Aorta (tissue), 5 donors: ENCODE data around the gene CXCL17. TPM values are rescaled to one million over a fixed set of nuclear protein-coding genes. Genes with fewer than 3 reads are reported as not detected.

Experiments
- ATAC-seq: fragments of 200-7000 bp; cut with Tn5 transposase; one replicate; pipeline ENCODE4 v1.9.1; 2022; ENCODE audit warnings: moderate library complexity; ENCODE audit not compliant: low FRiP score
- DNase-seq, 2 donors: peaks; one replicate each; pipeline ENCODE4 v3.0.0-alpha.2; 2020
- H3K27ac ChIP-seq, 2 donors: one replicate each; pipeline ENCODE4 v1.5.1; 2013; ENCODE audit warnings: low read length in 2 of 2, mild to moderate bottlenecking in 2 of 2, moderate library complexity in 2 of 2, control low read depth in 1 of 2, inconsistent platforms in 1 of 2, low read depth in 1 of 2
- H3K27me3 ChIP-seq, 2 donors: one replicate each; pipeline ENCODE4 v1.6.1; 2013; ENCODE audit warnings: control low read depth in 1 of 2, low read length in 1 of 2, mild to moderate bottlenecking in 1 of 2, moderate library complexity in 1 of 2; ENCODE audit not compliant: insufficient read depth in 2 of 2, control insufficient read depth in 1 of 2
- H3K36me3 ChIP-seq, 2 donors: one replicate each; pipeline ENCODE4 v1.6.1; 2013; ENCODE audit warnings: control low read depth in 1 of 2, low read length in 1 of 2, mild to moderate bottlenecking in 1 of 2; ENCODE audit not compliant: insufficient read depth in 2 of 2, control insufficient read depth in 1 of 2
- H3K4me1 ChIP-seq, 2 donors: one replicate each; pipeline ENCODE4 v1.6.1; 2013; ENCODE audit warnings: low read length in 2 of 2, control low read depth in 1 of 2, mild to moderate bottlenecking in 1 of 2, moderate library complexity in 1 of 2; ENCODE audit not compliant: insufficient read depth in 2 of 2, control insufficient read depth in 1 of 2
- H3K4me3 ChIP-seq, 2 donors: one replicate each; pipeline ENCODE4 v1.5.1; 2013; ENCODE audit warnings: low read length in 2 of 2, control low read depth in 1 of 2, mild to moderate bottlenecking in 1 of 2
- H3K9me3 ChIP-seq: one replicate; pipeline ENCODE4 v1.6.1; 2013; ENCODE audit warnings: mild to moderate bottlenecking, low read length; ENCODE audit not compliant: control insufficient read depth
- WGBS, 2 donors: extraction: QIAGEN DNeasy Blood & Tissue Kit; methylation state at CpG; one replicate each; pipeline ENCODE4 v1.1.7; 2013; 5-methylcytosine and 5-hydroxymethylcytosine counted together
- intact Hi-C, 2 donors: fragments of 100-400 bp; cut with DNase I; formaldehyde crosslinking; loops; one replicate each; pipeline versions ENCODE4 v1.14.2 to v1.15.0; 2022
- polyA plus RNA-seq, 2 donors: library from polyadenylated mRNA; stranded (reverse); fragments of 200-250 nt; gene quantifications; one replicate each; pipeline ENCODE4 v1.2.3, GENCODE V29; 2013
- total RNA-seq, 2 donors: library from RNA; stranded (reverse); fragmentation: NEBNext Ultra II Directional; extraction: Animal tissue kit (Norgen Biotek cat#: 25700); gene quantifications; one replicate each; pipeline ENCODE4 v1.2.1, GENCODE V29; 2021
- donor health status: healthy with polysubstance abuse.
- donor health status: Bipolar disorder and iron deficiency.
- donor health status: DM: no; HTN: no; CAD: no.
- donor health status: DM: no; HTN: no; CAD: no.
- donor health status: DM: yes; HTN: yes; CAD: no.

The CXCL17 gene
- total and polyA plus RNA-seq, 4 donors: 0.08 to 0.38 TPM; not detected in 2

DNA sequence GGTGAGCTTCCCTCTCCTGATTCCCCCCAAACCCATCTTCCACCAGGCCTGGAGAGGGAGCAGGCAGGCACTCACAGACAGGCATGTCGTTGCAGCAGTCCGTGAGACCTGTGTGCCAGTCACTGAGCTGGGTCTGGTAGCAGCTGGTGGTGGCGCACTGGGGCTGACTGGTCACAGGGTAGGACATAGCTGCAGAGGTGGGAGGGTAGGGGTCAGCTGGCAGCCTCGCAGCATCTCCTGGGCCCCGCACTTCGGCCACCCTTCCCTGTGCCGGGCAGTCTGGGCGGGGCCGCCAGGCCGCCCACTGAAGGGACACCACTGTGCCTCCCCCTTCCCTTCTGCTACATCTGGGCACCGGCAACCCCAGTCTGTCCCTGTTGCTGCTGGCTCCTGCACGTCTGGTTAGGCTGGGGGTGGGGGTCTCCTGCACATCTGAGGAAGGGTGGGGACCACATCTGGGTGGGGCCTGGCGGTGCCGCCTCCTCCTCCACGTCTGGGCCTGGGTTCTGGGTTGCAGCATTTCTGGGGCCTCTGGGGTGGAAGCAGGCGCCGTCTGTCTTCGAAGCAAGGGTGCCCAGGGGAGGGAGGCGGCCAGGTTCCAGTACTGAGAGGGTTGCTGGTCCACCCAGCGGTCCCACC, 53.8 kb downstream of the CXCL17 start:
- no peaks in the 10 kb centered on the region for H3K27me3 ChIP-seq
- no peak for ATAC-seq

GRCh38 chr19:42386974-42387707, 55.6 kb downstream of the CXCL17 start:
- DNase-seq: peak in 1 of 2 donors; percentile 72
- WGBS, 2 donors: 1 to 2% methylated on average over 48 of the region's 48 CpGs
- Histone ChIP-seq H3K36me3 (no peaks in the 10 kb centered on the region), H3K27ac (no peak overlapping the region), H3K4me3 (peak overlapping the region in 1 of 2 donors; percentile 29), H3K27me3 (no peaks in the 10 kb centered on the region), H3K4me1 (no peaks in the 10 kb centered on the region), H3K9me3 (no peaks in the 10 kb centered on the region)
- intact Hi-C loops: no loop called here
- peak; percentile 60 for ATAC-seq

More for the DNA sequence above, 53.8 kb downstream of the CXCL17 start:
- WGBS, 2 donors: 74 to 77% methylated on average over 19 to 20 of the region's 20 CpGs
- Histone ChIP-seq H3K36me3 (no peaks in the 10 kb centered on the region), H3K4me1 (no peaks in the 10 kb centered on the region), H3K27ac (no peak overlapping the region), H3K4me3 (no peak overlapping the region), H3K9me3 (no peaks in the 10 kb centered on the region)
- no peak for DNase-seq
- intact Hi-C loops: no loop called here

GRCh38 chr19:42380155-42380554, 62.6 kb downstream of the CXCL17 start:
- H3K27me3 ChIP-seq: no peaks in the 10 kb centered on the region

More at GRCh38 chr19:42380155-42380554, 62.6 kb downstream of the CXCL17 start:
- no peaks in the 10 kb centered on the region for H3K9me3 ChIP-seq
- H3K36me3 ChIP-seq: no peaks in the 10 kb centered on the region
- ATAC-seq (no peak), DNase-seq (no peak)
- H3K4me3 ChIP-seq: no peak overlapping the region
- intact Hi-C loops: no loop called here
- no peak overlapping the region for H3K27ac ChIP-seq
- H3K4me1 ChIP-seq: no peaks in the 10 kb centered on the region
- WGBS, 2 donors: 62 to 72% methylated on average over 6 of the region's 6 CpGs

Other genes with a start within 250 kb of the CXCL17 start
- 10 to 100 TPM; 16.4 to 19.6 TPM for gene DEDD2, start 225.3 kb downstream of the CXCL17 start, total RNA-seq
- gene DEDD2, start 225.3 kb downstream of the CXCL17 start, polyA plus RNA-seq: 10 to 100 TPM; 19.8 to 33.8 TPM
- gene ZNF526, start 222.6 kb downstream of the CXCL17 start, total RNA-seq: 10 to 100 TPM in 1 of 2 donors, 1 to 10 TPM in 1; 8.2 to 12.3 TPM
- gene ZNF526, start 222.6 kb downstream of the CXCL17 start, polyA plus RNA-seq: 1 to 10 TPM; 2.6 to 2.8 TPM
- 10 to 100 TPM; 28.8 to 34.4 TPM for gene GSK3A, start 200.3 kb downstream of the CXCL17 start, total RNA-seq
- 10 to 100 TPM; 36.1 to 40.7 TPM for gene GSK3A, start 200.3 kb downstream of the CXCL17 start, polyA plus RNA-seq
- gene ERF, start 187.8 kb downstream of the CXCL17 start, total RNA-seq: 10 to 100 TPM; 74.9 to 99.5 TPM
- 10 to 100 TPM; 19.7 to 44.2 TPM for gene ERF, start 187.8 kb downstream of the CXCL17 start, polyA plus RNA-seq
- 100 to 1,000 TPM; 103 to 104 TPM for gene CIC, start 173.7 kb downstream of the CXCL17 start, total RNA-seq
- gene CIC, start 173.7 kb downstream of the CXCL17 start, polyA plus RNA-seq: 10 to 100 TPM; 14.3 to 44.6 TPM
- under 1 TPM; 0.23 to 0.45 TPM for gene PRR19, start 140.8 kb downstream of the CXCL17 start, total RNA-seq
- gene PRR19, start 140.8 kb downstream of the CXCL17 start, polyA plus RNA-seq: not detected
- gene PAFAH1B3, start 140.3 kb downstream of the CXCL17 start, total RNA-seq: 1 to 10 TPM; 4.8 to 9.3 TPM
- 1 to 10 TPM; 2.3 to 8.4 TPM for gene PAFAH1B3, start 140.3 kb downstream of the CXCL17 start, polyA plus RNA-seq
- gene TMEM145, start 129.6 kb downstream of the CXCL17 start, total RNA-seq: not detected
- not detected for gene TMEM145, start 129.6 kb downstream of the CXCL17 start, polyA plus RNA-seq
- 10 to 100 TPM; 17.5 to 26.4 TPM for gene MEGF8, start 117.3 kb downstream of the CXCL17 start, total RNA-seq
- 1 to 10 TPM; 5.9 to 7.2 TPM for gene MEGF8, start 117.3 kb downstream of the CXCL17 start, polyA plus RNA-seq
- 1 to 10 TPM in 1 of 2 donors, not detected in 1; 1.1 TPM for gene CNFN, start 52.6 kb downstream of the CXCL17 start, total RNA-seq
- 1 to 10 TPM in 1 of 2 donors, under 1 TPM in 1; 0.51 to 3.0 TPM for gene CNFN, start 52.6 kb downstream of the CXCL17 start, polyA plus RNA-seq
- 10 to 100 TPM in 1 of 2 donors, 1 to 10 TPM in 1; 7.4 to 12.1 TPM for gene LIPE, start 15.6 kb downstream of the CXCL17 start, total RNA-seq
- 1 to 10 TPM; 1.4 to 3.6 TPM for gene LIPE, start 15.6 kb downstream of the CXCL17 start, polyA plus RNA-seq
- gene CEACAM1, start 85.5 kb upstream of the CXCL17 start, total RNA-seq: 1 to 10 TPM; 5.1 to 5.2 TPM
- gene CEACAM1, start 85.5 kb upstream of the CXCL17 start, polyA plus RNA-seq: 1 to 10 TPM in 1 of 2 donors, under 1 TPM in 1; 0.79 to 5.6 TPM
- gene CEACAM8, start 152.0 kb upstream of the CXCL17 start, total RNA-seq: under 1 TPM in 1 of 2 donors, not detected in 1; 0.19 TPM
- under 1 TPM in 1 of 2 donors, not detected in 1; 0.50 TPM for gene CEACAM8, start 152.0 kb upstream of the CXCL17 start, polyA plus RNA-seq